ENCODE results near the gene MAP9. TPM values are rescaled to one million over a fixed set of nuclear protein-coding genes. Genes with fewer than 3 reads are reported as not detected.

MAP9 gene
- polyA plus RNA-seq, 1 of the 3 experiments (the other 2 are of a cell fraction) = 4.1 TPM

- H4K20me1 ChIP-seq (ENCODE audit: insufficient read depth) = no peaks in the 10 kb centered on the region
- no peaks in the 10 kb centered on the region for H3K27me3 ChIP-seq (ENCODE audit: insufficient read depth)
- 53% methylated on average over 2 of the region's 2 CpGs for WGBS (ENCODE audit: low lambda C conversion rate)
- no peaks in the 10 kb centered on the region for H3K36me3 ChIP-seq (replicated peaks in 1 of 2; ENCODE audit: control insufficient read depth in 1 of 2, insufficient read depth in 2 of 2, low read length in 1 of 2)
- no peak for TF ChIP-seq SMC3 (IDR thresholded peaks at IDR 0.05; ENCODE audit: low read depth, low read length)
- no peak for TF ChIP-seq NRF1 (IDR thresholded peaks at IDR 0.05; ENCODE audit: low read depth, low read length)
- TF ChIP-seq FOXJ3 (CRISPR knock-in tag; IDR thresholded peaks at IDR 0.05) = no peak
- TF ChIP-seq CTCF (IDR thresholded peaks at IDR 0.05) = no peak
- TF ChIP-seq PBX3 (IDR thresholded peaks at IDR 0.05) = no peak
- no peak for TF ChIP-seq USF1 (IDR thresholded peaks at IDR 0.05; ENCODE audit: borderline replicate concordance, low read depth)
- no peak for TF ChIP-seq MEF2A (IDR thresholded peaks at IDR 0.05; ENCODE audit: borderline replicate concordance, low read depth)
- TF ChIP-seq ZBTB33 (IDR thresholded peaks at IDR 0.05; ENCODE audit: borderline replicate concordance, low read depth) = no peak
- no peak for TF ChIP-seq USF2 (IDR thresholded peaks at IDR 0.05; ENCODE audit: borderline replicate concordance, low read depth, low read length)
- no peak for TF ChIP-seq POLR2AphosphoS5 (IDR thresholded peaks at IDR 0.05; ENCODE audit: low read depth, low read length)
- TF ChIP-seq MAX (IDR thresholded peaks at IDR 0.05; ENCODE audit: low read depth) = no peak
- TF ChIP-seq ELF1 (IDR thresholded peaks at IDR 0.05) = no peak
- no peak for TF ChIP-seq RXRA (IDR thresholded peaks at IDR 0.05; ENCODE audit: borderline replicate concordance, low read depth)
- TF ChIP-seq RCOR1 (IDR thresholded peaks at IDR 0.05; ENCODE audit: low read length) = no peak
- TF ChIP-seq JUND (IDR thresholded peaks at IDR 0.05) = no peak
- TF ChIP-seq FOSL2 (IDR thresholded peaks at IDR 0.05; ENCODE audit: borderline replicate concordance, low read depth) = no peak
- TF ChIP-seq SIN3A (IDR thresholded peaks at IDR 0.05; ENCODE audit: borderline replicate concordance, low read depth, low read length) = no peak
- no peak for TF ChIP-seq CHD2 (IDR thresholded peaks at IDR 0.05; ENCODE audit: low read length, partially characterized antibody)
- no peak for TF ChIP-seq FOXM1 (IDR thresholded peaks at IDR 0.05; ENCODE audit: low read depth)
- TF ChIP-seq GABPA (IDR thresholded peaks at IDR 0.05; ENCODE audit: low read depth) = no peak
- ChIA-PET POLR2A (no interaction called here), CTCF (no interaction called here)
- H3K4me3 ChIP-seq (ENCODE audit: low read depth in 2 of 2, low read length in 1 of 2) = no peak overlapping the region
- no peaks in the 10 kb centered on the region for H3K9me3 ChIP-seq
- DNase-seq = no peak
- no peaks in the 10 kb centered on the region for H3K79me2 ChIP-seq (ENCODE audit: insufficient read depth)
- no peak overlapping the region for H3K4me2 ChIP-seq
- H2AFZ ChIP-seq (ENCODE audit: low read depth) = no peak overlapping the region
- no peaks in the 10 kb centered on the region for H3K4me1 ChIP-seq (ENCODE audit: control insufficient read depth in 1 of 2, insufficient read depth in 2 of 2, low read depth in 1 of 2, low read length in 1 of 2)
- no peaks in the 10 kb centered on the region for H3F3A ChIP-seq (replicated peaks; ENCODE audit: insufficient read depth)
- no peaks in the 10 kb centered on the region for H3K9me2 ChIP-seq
- H3K9ac ChIP-seq = no peak overlapping the region
- no peak overlapping the region for H3K27ac ChIP-seq (ENCODE audit: low read depth in 2 of 2, low read length in 1 of 2)
Observed at GRCh38 chr4:155299103-155299502, 77.7 kb downstream of the MAP9 start.

Small RNAs within 50 kb of the gene (small RNA-seq; reads per million reads assigned to genes)
- 0 reads per million in 7 experiments for gene AC097467.4
- 0 to 5.7 (median 0) reads per million in 7 experiments for gene YWHAEP4

Other genes starting within 250 kb of the MAP9 start
- 0.05 TPM in 1 of 2 replicates, not detected in the other for gene NPY2R, start 168.3 kb downstream of the MAP9 start, polyA plus RNA-seq (2012; rRNA removed)